ENCODE measurements around the gene TREX2. TPM values are rescaled to one million over a fixed set of nuclear protein-coding genes. Genes with fewer than 3 reads are reported as not detected.

The TREX2 gene
- total and polyA plus RNA-seq, 9 donors, result 0.35 to 2.3 (median 0.77) TPM; not detected in 2

- Histone ChIP-seq H3K9me3 (no peaks in the 10 kb centered on the region), H3K36me3 (no peaks in the 10 kb centered on the region), H3K4me3 (no peak overlapping the region), H3K27ac (no peak overlapping the region), H3K27me3 (no peaks in the 10 kb centered on the region), H3K4me1 (ENCODE audit: insufficient read depth) (no peaks in the 10 kb centered on the region)
- TF ChIP-seq CTCF (IDR thresholded peaks at IDR 0.05) (no peak), POLR2A (IDR thresholded peaks at IDR 0.05) (no peak), EP300 (IDR thresholded peaks at IDR 0.05) (no peak)
- WGBS, 3 donors, result 87 to 88% (median 88%) methylated on average over 18 of the region's 18 CpGs
- DNase-seq, result no peak
- intact Hi-C loops (cut with DNase I), result no loop called here
These were observed 24.0 kb downstream of the TREX2 start for GRCh38 chrX:153421856-153422255.

GRCh38 chrX:153420851-153421599 lies 24.8 kb downstream of the TREX2 start:
- Histone ChIP-seq H3K27ac (no peak overlapping the region), H3K4me1 (ENCODE audit: insufficient read depth) (no peaks in the 10 kb centered on the region), H3K36me3 (no peaks in the 10 kb centered on the region), H3K9me3 (no peaks in the 10 kb centered on the region), H3K27me3 (no peaks in the 10 kb centered on the region), H3K4me3 (no peak overlapping the region)
- 89 to 94% (median 92%) methylated on average over 88 to 91 of the region's 91 CpGs for WGBS, 3 donors
- TF ChIP-seq EP300 (IDR thresholded peaks at IDR 0.05), result no peak
- TF ChIP-seq CTCF (IDR thresholded peaks at IDR 0.05), result no peak
- no peak for TF ChIP-seq POLR2A (IDR thresholded peaks at IDR 0.05)
- intact Hi-C loops (cut with DNase I), result no loop called here
- no peak for DNase-seq

- Histone ChIP-seq H3K27ac (no peak overlapping the region), H3K9me3 (no peaks in the 10 kb centered on the region), H3K27me3 (no peaks in the 10 kb centered on the region), H3K4me3 (no peak overlapping the region), H3K4me1 (ENCODE audit: insufficient read depth) (no peaks in the 10 kb centered on the region), H3K36me3 (no peaks in the 10 kb centered on the region)
- TF ChIP-seq EP300 (IDR thresholded peaks at IDR 0.05) (no peak), POLR2A (IDR thresholded peaks at IDR 0.05) (no peak), CTCF (IDR thresholded peaks at IDR 0.05) (no peak)
- DNase-seq, result peak in 1 of 5 donors; percentile 18
- intact Hi-C loops (cut with DNase I), result no loop called here
- WGBS, 3 donors, result 79 to 87% (median 87%) methylated on average over 8 of the region's 8 CpGs
These were observed 28.2 kb downstream of the TREX2 start for GRCh38 chrX:153417637-153418036.

- intact Hi-C loops (cut with DNase I), result no loop called here
- TF ChIP-seq EP300 (IDR thresholded peaks at IDR 0.05) (no peak), CTCF (IDR thresholded peaks at IDR 0.05) (no peak), POLR2A (IDR thresholded peaks at IDR 0.05) (no peak)
- no peaks in the 10 kb centered on the region for H3K36me3 ChIP-seq
- no peak overlapping the region for H3K4me3 ChIP-seq
- 54 to 63% (median 60%) methylated on average over 12 of the region's 12 CpGs for WGBS, 3 donors
- H3K27me3 ChIP-seq, result no peaks in the 10 kb centered on the region
- H3K9me3 ChIP-seq, result no peaks in the 10 kb centered on the region
- DNase-seq, result peak in 1 of 5 donors; percentile 15
- no peak overlapping the region for H3K27ac ChIP-seq
- H3K4me1 ChIP-seq (ENCODE audit: insufficient read depth), result no peaks in the 10 kb centered on the region
These were observed 28.9 kb downstream of the TREX2 start for GRCh38 chrX:153416781-153417450.

All from ovary (tissue), 9 donors.